ENCODE results near the gene SEC14L5. TPM values are rescaled to one million over a fixed set of nuclear protein-coding genes. Genes with fewer than 3 reads are reported as not detected.
"Not testable (repeated sequence)": the region's sequence is repeated elsewhere in the genome, so short reads cannot be mapped to it uniquely, and the experiment has no call there.

SEC14L5 gene
- total RNA-seq, 1 experiment from 2014 or later: 0.27 TPM

- no peak for TF ChIP-seq POLR2AphosphoS5 (IDR thresholded peaks at IDR 0.05; ENCODE audit: low read depth, low read length)
- no peak for TF ChIP-seq ZFX (IDR thresholded peaks at IDR 0.05)
Observed at GRCh38 chr16:4949986-4950385, 8.1 kb upstream of the SEC14L5 start (continued).

DNA sequence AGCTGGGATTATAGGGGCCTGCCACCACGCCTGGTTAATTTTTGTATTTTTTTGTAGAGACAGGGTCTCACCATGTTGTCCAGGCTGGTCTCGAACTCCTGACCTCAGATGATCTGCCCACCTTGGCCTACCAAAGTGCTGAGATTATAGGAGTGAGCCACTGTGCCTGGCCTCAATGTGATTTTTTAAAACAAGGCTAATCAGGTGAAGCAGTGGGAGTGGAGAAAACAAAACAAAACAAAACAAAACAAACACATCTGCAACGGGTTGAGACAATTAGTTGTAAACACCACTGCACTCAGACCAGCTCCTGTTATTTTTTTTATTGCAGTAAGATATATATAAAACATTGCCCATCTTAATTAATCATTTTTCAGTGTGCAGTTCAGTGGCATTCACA lies 6.5 kb upstream of the SEC14L5 start:
- intact Hi-C loops (cut with micrococcal nuclease): loop anchor here (10.0 kb wide), 1 partner anchor 547 kb away; no protein-coding TSS in a partner anchor

GRCh38 chr16:4954714-4955113 lies 3.4 kb upstream of the SEC14L5 start:
- BruUV-seq (replicated peaks): no TSS peak
- ChIA-PET POLR2A (no interaction called here), CTCF (interaction anchor here (2.2 to 2.8 kb wide), 2 partner anchors 220 to 260 kb away, joined by 6 to 11 read pairs; partner anchors contain the start of genes ANKS3 and DNAAF8), RAD21 (ENCODE audit: low non-redundant PET in 1 of 2, low total read pairs in 2 of 2, uncharacterized antibody in 2 of 2, unreplicated experiment in 2 of 2) (interaction anchor here (0.6 to 0.7 kb wide), 2 partner anchors 40 to 70 kb away, joined by 3 read pairs; no protein-coding TSS in a partner anchor)
- intact Hi-C loops (cut with micrococcal nuclease): loop anchor here (5.0 to 10.0 kb wide), 5 partner anchors 107 to 550 kb away; partner anchors contain the start of genes ANKS3, DNAAF8, GLYR1 and UBN1
- Histone ChIP-seq H3K4me2 (ENCODE audit: low read length) (no peak overlapping the region), H3K9me2 (ENCODE audit: insufficient read depth) (no peaks in the 10 kb centered on the region), H3K9me3 (ENCODE audit: control insufficient read depth in 1 of 2, insufficient read depth in 1 of 2, low read depth in 1 of 2, low read length in 2 of 2) (no peaks in the 10 kb centered on the region), H3K9ac (ENCODE audit: low read length) (no peak overlapping the region), H3K27ac (ENCODE audit: low read depth, low read length) (no peak overlapping the region), H3K4me1 (ENCODE audit: control insufficient read depth in 1 of 2, insufficient read depth in 2 of 2, low read length in 2 of 2) (peaks cover 15 to 24% of the 10 kb centered on the region in 2 experiments; a peak in 3 of 4 replicates), H3K79me2 (ENCODE audit: insufficient read depth, low read length) (no peaks in the 10 kb centered on the region), H3K4me3 (replicated peaks in 1 of 2; ENCODE audit: low read depth in 1 of 2, low read length in 2 of 2) (no peak overlapping the region), H4K20me1 (ENCODE audit: insufficient read depth) (no peaks in the 10 kb centered on the region), H2AFZ (ENCODE audit: low read depth, low read length, poor library complexity, severe bottlenecking) (no peak overlapping the region), H3K36me3 (ENCODE audit: control insufficient read depth in 1 of 2, insufficient read depth in 2 of 2, low read length in 2 of 2) (no peaks in the 10 kb centered on the region), H3K27me3 (ENCODE audit: insufficient read depth, low read length) (peaks cover 3% of the 10 kb centered on the region; the same call in 1 of the 2 replicates)
- ATAC-seq: no peak
- DNase-seq (ENCODE audit: low read depth, low spot score): no peak
- TF ChIP-seq POLR2A (IDR thresholded peaks at IDR 0.05; ENCODE audit: borderline replicate concordance, extremely low read depth, insufficient read depth, insufficient read length) (no peak), ZFX (IDR thresholded peaks at IDR 0.05) (no peak), REST (IDR thresholded peaks at IDR 0.05; ENCODE audit: low read depth) (no peak), ZNF274 (IDR thresholded peaks at IDR 0.05; ENCODE audit: low read depth, low read length) (no peak), TCF7L2 (IDR thresholded peaks at IDR 0.05; ENCODE audit: borderline replicate concordance, extremely low read depth, insufficient read depth, insufficient read length) (no peak), RAD21 (IDR thresholded peaks at IDR 0.05; ENCODE audit: low read depth) (no peak)
- TF ChIP-seq, protein P1, sequence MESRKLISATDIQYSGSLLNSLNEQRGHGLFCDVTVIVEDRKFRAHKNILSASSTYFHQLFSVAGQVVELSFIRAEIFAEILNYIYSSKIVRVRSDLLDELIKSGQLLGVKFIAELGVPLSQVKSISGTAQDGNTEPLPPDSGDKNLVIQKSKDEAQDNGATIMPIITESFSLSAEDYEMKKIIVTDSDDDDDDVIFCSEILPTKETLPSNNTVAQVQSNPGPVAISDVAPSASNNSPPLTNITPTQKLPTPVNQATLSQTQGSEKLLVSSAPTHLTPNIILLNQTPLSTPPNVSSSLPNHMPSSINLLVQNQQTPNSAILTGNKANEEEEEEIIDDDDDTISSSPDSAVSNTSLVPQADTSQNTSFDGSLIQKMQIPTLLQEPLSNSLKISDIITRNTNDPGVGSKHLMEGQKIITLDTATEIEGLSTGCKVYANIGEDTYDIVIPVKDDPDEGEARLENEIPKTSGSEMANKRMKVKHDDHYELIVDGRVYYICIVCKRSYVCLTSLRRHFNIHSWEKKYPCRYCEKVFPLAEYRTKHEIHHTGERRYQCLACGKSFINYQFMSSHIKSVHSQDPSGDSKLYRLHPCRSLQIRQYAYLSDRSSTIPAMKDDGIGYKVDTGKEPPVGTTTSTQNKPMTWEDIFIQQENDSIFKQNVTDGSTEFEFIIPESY (IDR thresholded peaks at IDR 0.05; ENCODE audit: extremely low read depth, insufficient replicate concordance, low read length): no peak

More for the DNA sequence above, 6.5 kb upstream of the SEC14L5 start:
- H3K9ac ChIP-seq (ENCODE audit: low read length); H3K4me3 ChIP-seq (replicated peaks in 1 of 2; ENCODE audit: low read depth in 1 of 2, low read length in 2 of 2); H3K36me3 ChIP-seq (ENCODE audit: control insufficient read depth in 1 of 2, insufficient read depth in 2 of 2, low read length in 2 of 2); DNase-seq (ENCODE audit: low read depth, low spot score); CTCF ChIA-PET; RAD21 ChIA-PET (ENCODE audit: low non-redundant PET in 1 of 2, low total read pairs in 2 of 2, uncharacterized antibody in 2 of 2, unreplicated experiment in 2 of 2); H2AFZ ChIP-seq (ENCODE audit: low read depth, low read length, poor library complexity, severe bottlenecking); H3K27me3 ChIP-seq (ENCODE audit: insufficient read depth, low read length); POLR2A ChIA-PET; H3K9me3 ChIP-seq (ENCODE audit: control insufficient read depth in 1 of 2, insufficient read depth in 1 of 2, low read depth in 1 of 2, low read length in 2 of 2); BruUV-seq (replicated peaks); ATAC-seq; H3K9me2 ChIP-seq (ENCODE audit: insufficient read depth); H4K20me1 ChIP-seq (ENCODE audit: insufficient read depth); H3K27ac ChIP-seq (ENCODE audit: low read depth, low read length); H3K79me2 ChIP-seq (ENCODE audit: insufficient read depth, low read length); H3K4me2 ChIP-seq (ENCODE audit: low read length): not testable (repeated sequence)
- H3K4me1 ChIP-seq (ENCODE audit: control insufficient read depth in 1 of 2, insufficient read depth in 2 of 2, low read length in 2 of 2): peaks cover 8 to 22% of the 10 kb centered on the region in 2 experiments; a peak in 3 of 4 replicates
